ENCODE data around the gene HNRNPAB. TPM values are rescaled to one million over a fixed set of nuclear protein-coding genes. Genes with fewer than 3 reads are reported as not detected.

Gene HNRNPAB
- total and polyA plus RNA-seq, 10 donors, result 55.9 to 144 (median 115) TPM

DNA sequence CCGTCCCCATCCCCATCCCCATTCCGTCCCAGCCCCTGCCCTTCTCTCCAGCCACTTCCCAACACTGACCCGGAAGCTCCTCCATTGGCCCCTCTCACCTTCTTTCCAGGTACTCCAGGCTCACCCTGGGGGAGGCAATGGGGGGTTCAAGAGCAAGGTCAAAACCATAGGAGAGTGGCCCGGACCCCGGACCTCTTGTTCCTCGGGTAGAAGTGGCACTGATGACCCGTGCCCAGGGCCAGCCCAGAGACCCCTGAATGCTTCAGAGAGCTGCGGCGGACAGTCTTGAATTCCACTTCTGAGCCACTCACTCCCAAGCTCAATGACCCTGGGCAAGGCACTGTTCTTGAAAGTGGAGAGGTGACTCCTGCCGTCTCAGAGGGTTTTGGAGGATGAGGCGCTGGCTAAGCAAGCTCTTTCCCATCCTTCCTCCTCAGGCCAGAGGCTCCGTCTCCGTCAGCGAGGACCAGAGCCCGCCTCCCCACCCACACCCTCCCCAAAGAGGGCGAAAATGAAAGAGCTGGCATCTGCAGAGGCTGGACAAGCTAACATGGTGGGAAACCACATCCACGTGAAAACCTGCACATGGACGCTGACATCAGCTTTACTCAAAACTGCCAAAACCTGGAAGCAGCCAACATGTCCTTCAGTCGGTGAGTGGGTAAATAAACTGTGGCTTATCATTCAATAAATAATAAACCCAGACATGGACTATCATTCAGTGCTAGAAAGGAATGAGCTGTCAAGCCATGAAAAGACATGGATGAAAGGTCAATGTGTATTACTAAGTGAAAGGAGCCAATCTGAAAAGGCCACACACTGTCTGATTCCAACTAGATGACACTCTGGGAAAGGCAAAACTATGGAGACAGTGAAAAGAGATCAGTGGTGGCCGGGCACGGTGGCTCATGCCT lies 55.5 kb downstream of the HNRNPAB start:
- no peaks in the 10 kb centered on the region for H3K27me3 ChIP-seq (replicated peaks in 1 of 7)
- no peak overlapping the region for H3K4me3 ChIP-seq
- no peak overlapping the region for H3K27ac ChIP-seq
- no peaks in the 10 kb centered on the region for H3K36me3 ChIP-seq
- DNase-seq, result no peak
- no peaks in the 10 kb centered on the region for H3K9me3 ChIP-seq
- WGBS, 5 donors, result 77 to 85% (median 83%) methylated on average over 19 to 21 of the region's 21 CpGs
- TF ChIP-seq POLR2A (IDR thresholded peaks at IDR 0.05) (no peak), POLR2AphosphoS5 (IDR thresholded peaks at IDR 0.05) (no peak)
- no peaks in the 10 kb centered on the region for H3K4me1 ChIP-seq
- intact Hi-C loops (cut with DNase I; ENCODE audit: low total_unique reads), result no loop called here

Other genes with a start within 250 kb of the HNRNPAB start
- gene PROP1, start 208.3 kb upstream of the HNRNPAB start, total RNA-seq, result not detected
- not detected for gene PROP1, start 208.3 kb upstream of the HNRNPAB start, polyA plus RNA-seq
- 1 to 10 TPM; 2.2 to 6.6 (median 4.1) TPM for gene N4BP3, start 91.0 kb upstream of the HNRNPAB start, total RNA-seq
- gene N4BP3, start 91.0 kb upstream of the HNRNPAB start, polyA plus RNA-seq, result 1 to 10 TPM; 1.2 to 4.3 (median 2.2) TPM
- gene RMND5B, start 73.5 kb upstream of the HNRNPAB start, total RNA-seq, result 10 to 100 TPM; 32.3 to 52.8 (median 36.3) TPM
- gene RMND5B, start 73.5 kb upstream of the HNRNPAB start, polyA plus RNA-seq, result 10 to 100 TPM; 22.2 to 37.9 (median 23.3) TPM
- 100 to 1,000 TPM in 2 of 7 donors, 10 to 100 TPM in 5; 53.7 to 115 (median 81.5) TPM for gene NHP2, start 50.6 kb upstream of the HNRNPAB start, total RNA-seq
- 100 to 1,000 TPM; 113 to 162 (median 153) TPM for gene NHP2, start 50.6 kb upstream of the HNRNPAB start, polyA plus RNA-seq
- gene GMCL2, start 17.2 kb upstream of the HNRNPAB start, total RNA-seq, result not detected
- gene GMCL2, start 17.2 kb upstream of the HNRNPAB start, polyA plus RNA-seq, result under 1 TPM in 1 of 3 donors, not detected in 2; 0.03 TPM
- 100 to 1,000 TPM in 6 of 7 donors, 10 to 100 TPM in 1; 91.8 to 209 (median 132) TPM for gene PHYKPL, start 28.3 kb downstream of the HNRNPAB start, total RNA-seq
- gene PHYKPL, start 28.3 kb downstream of the HNRNPAB start, polyA plus RNA-seq, result 10 to 100 TPM; 46.9 to 82.7 (median 74.5) TPM